Right ventricle myocardium inferior (tissue), 1 donor: Measurements from ENCODE around the gene SH3BP5L. TPM values are rescaled to one million over a fixed set of nuclear protein-coding genes. Genes with fewer than 3 reads are reported as not detected.
"Not testable (repeated sequence)": the region's sequence is repeated elsewhere in the genome, so short reads cannot be mapped to it uniquely, and the experiment has no call there.

Source experiments
- ATAC-seq: fragments of 200-7000 bp; cut with Tn5 transposase; one replicate; pipeline ENCODE4 v1.9.1; 2020; ENCODE audit warnings: mild to moderate bottlenecking, moderate library complexity
- DNase-seq: peaks from one replicate; pipeline ENCODE4 v3.0.0; 2021; ENCODE audit errors: missing footprints
- intact Hi-C: fragments of 100-400 bp; cut with DNase I; formaldehyde crosslinking; loops from one replicate; pipeline ENCODE4 v1.11.0; 2022
- total RNA-seq: library from RNA; stranded (reverse); fragmentation: NEBNext Ultra II Directional; extraction: Animal tissue kit (Norgen Biotek cat#: 25700); gene quantifications from one replicate; pipeline ENCODE4 v1.2.1, GENCODE V29; 2021
- donor health status: DM: no; HTN: yes; CAD: no; lungs with severe emphysema.

Gene SH3BP5L
- total RNA-seq, 1 donor from 2014 or later = 22.2 TPM

- DNase-seq (no peak), ATAC-seq (no peak)
- intact Hi-C loops = no loop called here
Observed at GRCh38 chr1:248816042-248816851, 9.5 kb downstream of the SH3BP5L start.

GRCh38 chr1:248815407-248816034 is 10.2 kb downstream of the SH3BP5L start:
- no peak for ATAC-seq
- DNase-seq = no peak
- intact Hi-C loops = no loop called here

GRCh38 chr1:248814351-248814750 is 11.4 kb downstream of the SH3BP5L start:
- no peak for ATAC-seq
- DNase-seq = no peak
- intact Hi-C loops = no loop called here

- no peak for DNase-seq
- ATAC-seq = no peak
- intact Hi-C loops = no loop called here
Observed at GRCh38 chr1:248813546-248813945, 12.2 kb downstream of the SH3BP5L start.

- DNase-seq (no peak), ATAC-seq (no peak)
- intact Hi-C loops = no loop called here
Observed at GRCh38 chr1:248812736-248813425, 12.8 kb downstream of the SH3BP5L start.

GRCh38 chr1:248811514-248812490 is 13.9 kb downstream of the SH3BP5L start:
- DNase-seq (no peak), ATAC-seq (no peak)
- intact Hi-C loops = no loop called here

- DNase-seq = no peak
- ATAC-seq = peak; percentile 58
- intact Hi-C loops = no loop called here
Observed at GRCh38 chr1:248810727-248811513, 14.8 kb downstream of the SH3BP5L start.

GRCh38 chr1:248810000-248810726 is 15.6 kb downstream of the SH3BP5L start:
- DNase-seq (no peak), ATAC-seq (peak; percentile 13)
- intact Hi-C loops = loop anchor here (2.0 to 5.0 kb wide), 2 partner anchors 108 to 185 kb away; partner anchors contain the start of gene OR14I1

GRCh38 chr1:248808876-248809275 is 16.8 kb downstream of the SH3BP5L start:
- intact Hi-C loops = loop anchor here (2.0 to 5.0 kb wide), 2 partner anchors 107 to 184 kb away; partner anchors contain the start of gene OR14I1
- ATAC-seq (no peak), DNase-seq (no peak)

- intact Hi-C loops = loop anchor here (5.0 kb wide), 1 partner anchor 105 kb away; the partner anchor contains the start of gene OR14I1
- ATAC-seq = peak; percentile 76
- peak; percentile 85 for DNase-seq
Observed at GRCh38 chr1:248807067-248807737, 18.5 kb downstream of the SH3BP5L start.

- DNase-seq (no peak), ATAC-seq (no peak)
- intact Hi-C loops = loop anchor here (5.0 kb wide), 1 partner anchor 104 kb away; the partner anchor contains the start of gene OR14I1
Observed at GRCh38 chr1:248805876-248806275, 19.8 kb downstream of the SH3BP5L start.

GRCh38 chr1:248804771-248805681 is 20.7 kb downstream of the SH3BP5L start:
- DNase-seq = no peak
- intact Hi-C loops = loop anchor here (5.0 kb wide), 1 partner anchor 103 kb away; the partner anchor contains the start of gene OR14I1
- peak; percentile 73 for ATAC-seq

GRCh38 chr1:248803501-248803900 is 22.2 kb downstream of the SH3BP5L start:
- ATAC-seq, DNase-seq, intact Hi-C loops: not testable (repeated sequence)

- intact Hi-C loops = no loop called here
- DNase-seq (no peak), ATAC-seq (no peak)
Observed at GRCh38 chr1:248802454-248802853, 23.3 kb downstream of the SH3BP5L start.

- DNase-seq = no peak
- intact Hi-C loops = no loop called here
- no peak for ATAC-seq
Observed at GRCh38 chr1:248800459-248800858, 25.3 kb downstream of the SH3BP5L start.
